ENCODE results near the gene MYO16.

DNA sequence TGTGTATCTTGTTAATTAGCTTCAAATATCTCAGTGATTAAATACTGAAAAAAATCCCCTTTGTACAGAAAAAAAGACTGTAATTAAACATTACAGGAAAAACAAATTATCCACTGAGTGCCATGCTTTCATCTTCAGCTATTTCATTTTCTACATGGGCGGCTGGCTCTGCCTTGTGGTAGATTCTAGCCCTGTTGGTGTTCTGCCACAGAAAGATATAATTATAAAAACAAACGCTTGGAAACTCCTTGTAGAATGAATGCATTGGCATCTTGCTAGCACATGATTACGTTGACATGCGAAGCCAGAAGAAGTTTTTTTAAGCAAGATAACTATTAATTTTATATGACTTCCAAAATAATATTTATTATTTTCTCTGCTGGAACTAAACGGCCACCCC is 496.8 kb downstream of the MYO16 start:
- TF ChIP-seq, protein P1, sequence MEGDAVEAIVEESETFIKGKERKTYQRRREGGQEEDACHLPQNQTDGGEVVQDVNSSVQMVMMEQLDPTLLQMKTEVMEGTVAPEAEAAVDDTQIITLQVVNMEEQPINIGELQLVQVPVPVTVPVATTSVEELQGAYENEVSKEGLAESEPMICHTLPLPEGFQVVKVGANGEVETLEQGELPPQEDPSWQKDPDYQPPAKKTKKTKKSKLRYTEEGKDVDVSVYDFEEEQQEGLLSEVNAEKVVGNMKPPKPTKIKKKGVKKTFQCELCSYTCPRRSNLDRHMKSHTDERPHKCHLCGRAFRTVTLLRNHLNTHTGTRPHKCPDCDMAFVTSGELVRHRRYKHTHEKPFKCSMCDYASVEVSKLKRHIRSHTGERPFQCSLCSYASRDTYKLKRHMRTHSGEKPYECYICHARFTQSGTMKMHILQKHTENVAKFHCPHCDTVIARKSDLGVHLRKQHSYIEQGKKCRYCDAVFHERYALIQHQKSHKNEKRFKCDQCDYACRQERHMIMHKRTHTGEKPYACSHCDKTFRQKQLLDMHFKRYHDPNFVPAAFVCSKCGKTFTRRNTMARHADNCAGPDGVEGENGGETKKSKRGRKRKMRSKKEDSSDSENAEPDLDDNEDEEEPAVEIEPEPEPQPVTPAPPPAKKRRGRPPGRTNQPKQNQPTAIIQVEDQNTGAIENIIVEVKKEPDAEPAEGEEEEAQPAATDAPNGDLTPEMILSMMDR (conservative IDR thresholded peaks at IDR 0.05), result no peak
- no peak for TF ChIP-seq ZFX (IDR thresholded peaks at IDR 0.05)

Data from C4-2B (cell line).